Osteoblast (primary cell): ENCODE measurements around the gene SLC39A1. TPM values are rescaled to one million over a fixed set of nuclear protein-coding genes. Genes with fewer than 3 reads are reported as not detected.
"Not testable (repeated sequence)": the region's sequence is repeated elsewhere in the genome, so short reads cannot be mapped to it uniquely, and the experiment has no call there.

Source experiments
- DNase-seq: peaks from one replicate; pipeline ENCODE4 v3.0.0; 2011; ENCODE audit warnings: low spot score, mixed read lengths; ENCODE audit not compliant: insufficient read length; ENCODE audit errors: missing footprints
- H2AFZ ChIP-seq: 2 replicates; pipeline ENCODE4 v1.6.0; 2011; ENCODE audit warnings: mild to moderate bottlenecking, low read length
- H3K27ac ChIP-seq: 2 replicates; pipeline ENCODE4 v1.5.1; 2011; ENCODE audit warnings: mild to moderate bottlenecking, low read depth, low read length, moderate library complexity
- H3K27me3 ChIP-seq: 2 replicates; pipeline ENCODE4 v1.6.0; 2012; ENCODE audit warnings: mild to moderate bottlenecking, control low read depth, inconsistent platforms, low read length, moderate library complexity; ENCODE audit not compliant: insufficient read depth
- H3K36me3 ChIP-seq: 2 replicates; pipeline ENCODE4 v1.5.1; 2011; ENCODE audit warnings: mild to moderate bottlenecking, low read length, control low read depth, moderate library complexity; ENCODE audit not compliant: insufficient read depth
- H3K4me1 ChIP-seq: 2 replicates; pipeline ENCODE4 v1.5.1; 2011; ENCODE audit warnings: mild to moderate bottlenecking, low read length, control low read depth, moderate library complexity; ENCODE audit not compliant: insufficient read depth
- H3K4me2 ChIP-seq: 2 replicates; pipeline ENCODE4 v1.6.0; 2011; ENCODE audit warnings: mild to moderate bottlenecking, low read length; ENCODE audit not compliant: insufficient read depth
- H3K4me3 ChIP-seq: fragments of 200-600 bp; sonication (generic); 3 replicates; pipeline ENCODE4 v1.5.1; 2012; ENCODE audit warnings: mild to moderate bottlenecking, low read length, inconsistent platforms; ENCODE audit not compliant: insufficient read depth
- H3K79me2 ChIP-seq: 2 replicates; pipeline ENCODE4 v1.6.0; 2012; ENCODE audit warnings: mild to moderate bottlenecking, low read length, control low read depth, inconsistent platforms; ENCODE audit not compliant: insufficient read depth
- H3K9me3 ChIP-seq: 2 replicates; pipeline ENCODE4 v1.5.1; 2011; ENCODE audit warnings: low read depth, low read length, control low read depth
- H4K20me1 ChIP-seq: 2 replicates; pipeline ENCODE4 v1.6.0; 2012; ENCODE audit warnings: mild to moderate bottlenecking, low read length, control low read depth; ENCODE audit not compliant: insufficient read depth
- total RNA-seq: library from RNA; depleted of rRNA; stranded (reverse); fragments of >200 nt; gene quantifications from 2 replicates; pipeline ENCODE4 v1.2.3, GENCODE V29; 2012
- TF ChIP-seq, protein P1 (sequence below): IDR thresholded peaks from 2 replicates; pipeline ENCODE4 v1.5.1; 2011; ENCODE audit warnings: mild to moderate bottlenecking, low read depth, low read length, moderate library complexity; ENCODE audit errors: extremely low read depth

The SLC39A1 gene, protein sequence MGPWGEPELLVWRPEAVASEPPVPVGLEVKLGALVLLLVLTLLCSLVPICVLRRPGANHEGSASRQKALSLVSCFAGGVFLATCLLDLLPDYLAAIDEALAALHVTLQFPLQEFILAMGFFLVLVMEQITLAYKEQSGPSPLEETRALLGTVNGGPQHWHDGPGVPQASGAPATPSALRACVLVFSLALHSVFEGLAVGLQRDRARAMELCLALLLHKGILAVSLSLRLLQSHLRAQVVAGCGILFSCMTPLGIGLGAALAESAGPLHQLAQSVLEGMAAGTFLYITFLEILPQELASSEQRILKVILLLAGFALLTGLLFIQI
- 96.3 and 99.0 TPM in 2 replicates for total RNA-seq

- Histone ChIP-seq H4K20me1 (no peaks in the 10 kb centered on the region), H3K4me3 (peak within 1 kb of the TSS; percentile 93), H2AFZ (peak within 1 kb of the TSS; percentile 96), H3K4me1 (peaks cover 34% of the 10 kb centered on the region), H3K9me3 (no peaks in the 10 kb centered on the region), H3K79me2 (peaks cover 23% of the 10 kb centered on the region), H3K36me3 (peaks cover 14% of the 10 kb centered on the region), H3K4me2 (peak within 1 kb of the TSS; percentile 95), H3K27me3 (no peaks in the 10 kb centered on the region), H3K27ac (peak within 1 kb of the TSS; percentile 93)
- peak; percentile 99 for DNase-seq
- TF ChIP-seq, protein P1, sequence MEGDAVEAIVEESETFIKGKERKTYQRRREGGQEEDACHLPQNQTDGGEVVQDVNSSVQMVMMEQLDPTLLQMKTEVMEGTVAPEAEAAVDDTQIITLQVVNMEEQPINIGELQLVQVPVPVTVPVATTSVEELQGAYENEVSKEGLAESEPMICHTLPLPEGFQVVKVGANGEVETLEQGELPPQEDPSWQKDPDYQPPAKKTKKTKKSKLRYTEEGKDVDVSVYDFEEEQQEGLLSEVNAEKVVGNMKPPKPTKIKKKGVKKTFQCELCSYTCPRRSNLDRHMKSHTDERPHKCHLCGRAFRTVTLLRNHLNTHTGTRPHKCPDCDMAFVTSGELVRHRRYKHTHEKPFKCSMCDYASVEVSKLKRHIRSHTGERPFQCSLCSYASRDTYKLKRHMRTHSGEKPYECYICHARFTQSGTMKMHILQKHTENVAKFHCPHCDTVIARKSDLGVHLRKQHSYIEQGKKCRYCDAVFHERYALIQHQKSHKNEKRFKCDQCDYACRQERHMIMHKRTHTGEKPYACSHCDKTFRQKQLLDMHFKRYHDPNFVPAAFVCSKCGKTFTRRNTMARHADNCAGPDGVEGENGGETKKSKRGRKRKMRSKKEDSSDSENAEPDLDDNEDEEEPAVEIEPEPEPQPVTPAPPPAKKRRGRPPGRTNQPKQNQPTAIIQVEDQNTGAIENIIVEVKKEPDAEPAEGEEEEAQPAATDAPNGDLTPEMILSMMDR = no peak
These were observed at the start of gene SLC39A1 for GRCh38 chr1:153963030-153963849. Gene SLC39A1, minus strand, starts transcription at chr1:153963537. Its CDS starts 822 bp downstream, at chr1:153962715.

DNA sequence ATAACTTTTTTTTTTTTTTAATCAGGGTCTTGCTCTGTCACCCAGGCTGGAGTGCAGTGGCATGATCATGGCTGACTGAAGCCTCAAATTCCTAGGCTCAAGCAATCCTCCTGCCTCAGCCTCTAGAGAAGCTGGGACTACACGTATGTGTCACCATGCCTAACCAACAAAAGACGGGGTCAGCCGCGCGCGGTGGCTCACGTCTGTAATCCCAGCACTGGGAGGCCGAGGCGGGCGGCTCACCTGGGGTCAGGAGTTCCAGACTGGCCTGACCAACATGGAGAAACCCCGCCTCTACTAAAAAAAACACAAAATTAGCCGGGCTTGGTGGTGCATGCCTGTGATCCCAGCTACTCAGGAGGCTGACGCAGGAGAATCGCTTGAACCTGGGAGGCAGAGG lies 49.2 kb upstream of the SLC39A1 start:
- H3K4me2 ChIP-seq, H3K27ac ChIP-seq, H2AFZ ChIP-seq, DNase-seq, H3K79me2 ChIP-seq, H3K9me3 ChIP-seq, H3K27me3 ChIP-seq, H3K4me1 ChIP-seq, H3K36me3 ChIP-seq, H3K4me3 ChIP-seq, H4K20me1 ChIP-seq: not testable (repeated sequence)

DNA sequence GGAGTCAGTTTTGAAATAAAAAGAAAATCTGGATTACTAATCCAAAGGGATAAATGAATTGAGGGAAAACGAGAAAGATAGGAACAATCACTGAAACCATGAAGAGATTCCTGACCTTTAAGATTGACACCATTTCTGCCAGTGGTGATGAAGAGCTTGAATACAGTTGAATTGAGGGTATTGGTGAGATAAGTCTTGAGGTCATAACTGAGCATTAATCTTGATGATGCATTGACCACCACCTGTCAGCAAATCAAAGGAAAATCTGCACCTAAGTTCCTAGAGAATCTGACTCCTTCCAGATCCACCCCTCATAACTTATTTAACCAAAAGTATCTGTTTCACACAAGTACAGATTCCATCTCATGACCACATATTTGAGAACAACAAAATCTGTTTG lies 48.8 kb upstream of the SLC39A1 start:
- no peak for DNase-seq
- no peaks in the 10 kb centered on the region for H4K20me1 ChIP-seq
- H3K4me2 ChIP-seq = no peak overlapping the region
- H2AFZ ChIP-seq = no peak overlapping the region
- H3K9me3 ChIP-seq = no peaks in the 10 kb centered on the region
- H3K4me3 ChIP-seq = no peak overlapping the region
- H3K27ac ChIP-seq = no peak overlapping the region
- no peaks in the 10 kb centered on the region for H3K79me2 ChIP-seq
- H3K4me1 ChIP-seq = peaks cover 3% of the 10 kb centered on the region
- TF ChIP-seq, protein P1 = no peak
- H3K36me3 ChIP-seq = no peaks in the 10 kb centered on the region
- H3K27me3 ChIP-seq = no peaks in the 10 kb centered on the region

- Histone ChIP-seq H4K20me1 (no peaks in the 10 kb centered on the region), H3K9me3 (no peaks in the 10 kb centered on the region), H3K4me3 (no peak overlapping the region), H3K79me2 (no peaks in the 10 kb centered on the region), H2AFZ (no peak overlapping the region), H3K27me3 (no peaks in the 10 kb centered on the region), H3K27ac (no peak overlapping the region), H3K4me2 (peak overlapping the region; percentile 32), H3K36me3 (no peaks in the 10 kb centered on the region), H3K4me1 (peaks cover 10% of the 10 kb centered on the region)
- TF ChIP-seq, protein P1 = no peak
- DNase-seq = peak; percentile 89
These were observed 42.8 kb upstream of the SLC39A1 start for GRCh38 chr1:154006136-154006535.
